DOHH2 (cell line): ENCODE measurements around the gene TRPM4.

ENCODE experiments used
- H3F3A ChIP-seq: fragments of 200-600 bp; sonication (generic), shearing (Covaris generic); 2 replicates; pipeline ENCODE4 v1.6.0; 2016; ENCODE audit warnings: antibody characterized with exemption, mild to moderate bottlenecking; ENCODE audit not compliant: control insufficient read depth, insufficient read depth
- H3K27ac ChIP-seq: fragments of 200-600 bp; sonication (generic); 2 replicates; pipeline ENCODE4 v1.5.1; 2014; ENCODE audit warnings: low read depth, mild to moderate bottlenecking, low read length, moderate library complexity
- H3K27me3 ChIP-seq: fragments of 200-600 bp; sonication (generic); 2 replicates; pipeline ENCODE4 v1.6.1; 2014; ENCODE audit warnings: mild to moderate bottlenecking, low read length, mixed read lengths; ENCODE audit not compliant: control insufficient read depth
- H3K36me3 ChIP-seq: fragments of 200-600 bp; sonication (generic); 2 replicates; pipeline ENCODE4 v1.6.1; 2014; ENCODE audit warnings: mild to moderate bottlenecking, low read length, moderate library complexity, mixed read lengths; ENCODE audit not compliant: control insufficient read depth
- H3K4me1 ChIP-seq: fragments of 200-600 bp; sonication (generic); 2 replicates; pipeline ENCODE4 v1.6.1; 2014; ENCODE audit warnings: mild to moderate bottlenecking, low read length, mixed read lengths; ENCODE audit not compliant: control insufficient read depth
- H3K4me2 ChIP-seq: fragments of 200-600 bp; sonication (generic); 2 replicates; pipeline ENCODE4 v1.6.0; 2014; ENCODE audit warnings: mild to moderate bottlenecking, low read length, moderate library complexity
- H3K4me3 ChIP-seq: fragments of 200-600 bp; sonication (generic); 2 replicates; pipeline ENCODE4 v1.5.1; 2014; ENCODE audit warnings: mild to moderate bottlenecking, low read length, mixed read lengths
- H3K79me2 ChIP-seq: fragments of 200-600 bp; sonication (generic); 2 replicates; pipeline ENCODE4 v1.6.1; 2014; ENCODE audit warnings: mild to moderate bottlenecking, low read length, mixed read lengths; ENCODE audit not compliant: control insufficient read depth
- H3K9me2 ChIP-seq: fragments of 200-600 bp; sonication (generic); replicated peaks from 2 replicates; pipeline ENCODE4 v1.6.1; 2014; ENCODE audit warnings: mild to moderate bottlenecking, low read length, mixed read lengths; ENCODE audit not compliant: control insufficient read depth
- H3K9me3 ChIP-seq: fragments of 200-600 bp; sonication (generic); 2 replicates; pipeline ENCODE4 v1.6.1; 2014; ENCODE audit warnings: antibody characterized with exemption, low read length, mixed read lengths; ENCODE audit not compliant: control insufficient read depth, insufficient read depth
- H4K20me1 ChIP-seq: fragments of 200-600 bp; sonication (generic); 2 replicates; pipeline ENCODE4 v1.6.0; 2014; ENCODE audit warnings: low read depth, mild to moderate bottlenecking, antibody characterized with exemption, low read length, moderate library complexity; ENCODE audit not compliant: control insufficient read depth, insufficient read depth
- CTCF ChIP-seq: fragments of 200-600 bp; sonication (generic); IDR thresholded peaks from one replicate; pipeline ENCODE4 v1.5.1; 2014; ENCODE audit warnings: antibody characterized with exemption, mild to moderate bottlenecking, low read depth, low read length; ENCODE audit not compliant: poor library complexity, severe bottlenecking
- EZH2phosphoT487 ChIP-seq: fragments of 200-600 bp; sonication (generic); IDR thresholded peaks from 2 replicates; pipeline ENCODE4 v1.6.1; 2017; ENCODE audit warnings: borderline replicate concordance, mild to moderate bottlenecking, antibody characterized with exemption, low read length, moderate library complexity, mixed read lengths

Gene TRPM4

DNA sequence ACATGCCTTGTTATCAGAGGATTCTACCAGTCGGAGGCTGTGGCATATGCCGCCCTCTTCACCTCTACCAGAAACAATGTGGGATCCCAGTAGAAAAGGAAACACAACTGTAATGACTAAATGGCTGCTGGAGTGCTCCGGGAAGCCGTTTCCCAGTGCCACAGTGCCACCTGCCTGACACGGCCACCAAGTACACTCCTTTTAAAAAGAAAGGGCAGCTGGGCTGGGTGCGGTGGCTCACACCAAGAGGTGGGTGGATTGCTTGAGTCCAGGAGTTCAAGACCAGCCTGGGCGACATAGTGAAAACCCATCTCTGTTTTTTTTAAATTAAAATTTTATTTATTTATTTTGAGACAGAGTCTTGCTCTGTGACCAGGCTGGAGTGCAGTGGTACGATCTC, 67.3 kb downstream of the TRPM4 start:
- H3K4me2 ChIP-seq, result no peak overlapping the region
- H3K9me2 ChIP-seq, result no peaks in the 10 kb centered on the region
- H3K79me2 ChIP-seq, result no peaks in the 10 kb centered on the region
- no peak overlapping the region for H3K27ac ChIP-seq
- H3F3A ChIP-seq, result no peaks in the 10 kb centered on the region
- peaks cover 3% of the 10 kb centered on the region; the same call in 1 of the 2 replicates for H3K4me1 ChIP-seq
- H3K9me3 ChIP-seq, result no peaks in the 10 kb centered on the region
- no peaks in the 10 kb centered on the region for H4K20me1 ChIP-seq
- H3K4me3 ChIP-seq, result no peak overlapping the region
- TF ChIP-seq CTCF (peak; percentile 60), EZH2phosphoT487 (no peak)
- H3K36me3 ChIP-seq, result no peaks in the 10 kb centered on the region
- H3K27me3 ChIP-seq, result no peaks in the 10 kb centered on the region

- Histone ChIP-seq H3K27me3 (no peaks in the 10 kb centered on the region), H3K79me2 (no peaks in the 10 kb centered on the region), H3K4me3 (no peak overlapping the region)
Observed at GRCh38 chr19:49229416-49229815, 71.8 kb downstream of the TRPM4 start.

DNA sequence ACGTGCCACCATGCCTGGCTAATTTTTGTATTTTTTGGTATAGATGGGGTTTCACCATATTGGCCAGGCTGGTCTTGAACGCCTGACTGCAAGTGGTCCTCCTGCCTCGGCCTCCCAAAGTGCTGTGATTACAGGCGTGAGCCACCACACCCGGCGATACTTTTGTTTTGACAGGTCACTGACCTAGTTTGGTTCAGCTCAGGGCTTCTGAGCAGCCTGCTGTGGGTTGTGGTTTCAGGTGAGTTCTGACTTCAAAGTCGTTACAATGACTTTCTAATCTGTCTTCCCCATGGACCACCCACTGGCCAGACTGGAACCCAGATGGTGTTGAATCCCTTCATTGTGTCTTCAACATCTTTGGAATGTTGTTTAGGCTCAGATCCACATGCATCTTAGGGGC, 73.8 kb downstream of the TRPM4 start:
- Histone ChIP-seq H3K4me2 (no peak overlapping the region), H3F3A (no peaks in the 10 kb centered on the region), H3K27me3 (peaks cover 4% of the 10 kb centered on the region; the same call in 1 of the 2 replicates), H4K20me1 (no peaks in the 10 kb centered on the region), H3K4me3 (no peak overlapping the region), H3K4me1 (peaks cover 5% of the 10 kb centered on the region), H3K9me2 (no peaks in the 10 kb centered on the region), H3K9me3 (no peaks in the 10 kb centered on the region), H3K36me3 (no peaks in the 10 kb centered on the region), H3K27ac (no peak overlapping the region), H3K79me2 (no peaks in the 10 kb centered on the region)
- TF ChIP-seq EZH2phosphoT487 (no peak), CTCF (no peak)

More at GRCh38 chr19:49229416-49229815, 71.8 kb downstream of the TRPM4 start:
- no peaks in the 10 kb centered on the region for H3K9me2 ChIP-seq
- H3K27ac ChIP-seq, result no peak overlapping the region
- no peaks in the 10 kb centered on the region for H3F3A ChIP-seq
- no peak for TF ChIP-seq EZH2phosphoT487
- no peak for TF ChIP-seq CTCF
- H3K36me3 ChIP-seq, result no peaks in the 10 kb centered on the region
- H3K9me3 ChIP-seq, result no peaks in the 10 kb centered on the region
- H4K20me1 ChIP-seq, result no peaks in the 10 kb centered on the region
- peaks cover 9% of the 10 kb centered on the region for H3K4me1 ChIP-seq
- no peak overlapping the region for H3K4me2 ChIP-seq

DNA sequence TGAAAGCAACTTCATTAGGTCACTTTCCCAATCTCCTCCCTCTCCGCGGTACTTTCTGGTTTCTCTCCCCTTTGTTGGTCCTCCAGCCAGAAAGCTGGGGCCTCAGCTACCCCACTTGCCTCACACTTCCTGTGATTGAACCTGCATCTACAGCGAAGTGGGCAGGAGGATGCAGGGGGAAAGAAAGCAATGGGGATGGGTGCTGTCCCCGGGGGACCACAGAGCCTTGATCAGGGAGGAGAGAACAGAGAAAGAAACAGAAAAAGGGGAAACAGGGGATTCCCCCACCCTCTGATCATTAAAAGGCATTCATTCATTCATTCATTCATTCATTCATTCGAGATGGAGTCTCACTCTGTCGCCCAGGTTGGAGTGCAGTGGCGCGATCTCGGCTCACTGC, 74.2 kb downstream of the TRPM4 start:
- H3K4me3 ChIP-seq, result no peak overlapping the region
- TF ChIP-seq EZH2phosphoT487, result no peak
- no peak for TF ChIP-seq CTCF
- H3K9me3 ChIP-seq, result no peaks in the 10 kb centered on the region
- no peaks in the 10 kb centered on the region for H3F3A ChIP-seq
- no peak overlapping the region for H3K27ac ChIP-seq
- peaks cover 4% of the 10 kb centered on the region; the same call in 1 of the 2 replicates for H3K27me3 ChIP-seq
- peaks cover 5% of the 10 kb centered on the region for H3K4me1 ChIP-seq
- no peaks in the 10 kb centered on the region for H3K79me2 ChIP-seq
- H3K36me3 ChIP-seq, result no peaks in the 10 kb centered on the region
- H3K9me2 ChIP-seq, result no peaks in the 10 kb centered on the region
- H4K20me1 ChIP-seq, result no peaks in the 10 kb centered on the region
- H3K4me2 ChIP-seq, result no peak overlapping the region
